Tibial nerve (tissue), 4 donors: ENCODE data around the gene ZCWPW2. TPM values are rescaled to one million over a fixed set of nuclear protein-coding genes. Genes with fewer than 3 reads are reported as not detected.

ENCODE experiments used
- DNase-seq, 2 donors: peaks; one replicate each; pipeline ENCODE4 v3.0.0-alpha.2; 2019; ENCODE audit warnings: low spot score in 2 of 2
- H3K27ac ChIP-seq, 4 donors: fragments of 200-600 bp; sonication (generic) in 3 of 4; one replicate each; pipeline ENCODE4 v1.5.1; 2017 to 2019; ENCODE audit warnings: mild to moderate bottlenecking in 1 of 4
- H3K27me3 ChIP-seq, 2 donors: fragments of 200-600 bp; sonication (generic) in 1 of 2; one replicate each; pipeline versions ENCODE4 v1.5.1 to v1.6.0; 2017 to 2019
- H3K36me3 ChIP-seq, 3 donors: fragments of 200-600 bp; sonication (generic); one replicate each; pipeline ENCODE4 v1.5.1; 2018 to 2019
- H3K4me1 ChIP-seq, 4 donors: fragments of 200-600 bp; sonication (generic) in 3 of 4; one replicate each; pipeline ENCODE4 v1.5.1; 2017 to 2019
- H3K4me3 ChIP-seq, 4 donors: fragments of 200-600 bp; sonication (generic) in 3 of 4; one replicate each; pipeline ENCODE4 v1.5.1; 2017 to 2019; ENCODE audit warnings: mild to moderate bottlenecking in 1 of 4, moderate library complexity in 1 of 4
- H3K9me3 ChIP-seq, 4 donors: fragments of 200-600 bp; sonication (generic) in 3 of 4; one replicate each; pipeline ENCODE4 v1.5.1; 2017 to 2019
- CTCF ChIP-seq, 5 experiments: fragments of 200-600 bp in 3 of 5; fragments of 450-650 bp in 2 of 5; sonication (generic) in 3 of 5; IDR thresholded peaks; one replicate each; pipeline ENCODE4 v1.5.1; 2016 to 2019; ENCODE audit warnings: antibody characterized with exemption in 5 of 5, mild to moderate bottlenecking in 3 of 5, moderate library complexity in 2 of 5
- EP300 ChIP-seq, 2 donors: sonication (generic); formaldehyde crosslinking; IDR thresholded peaks; one replicate each; pipeline ENCODE4 v1.6.1; 2017; ENCODE audit warnings: antibody characterized with exemption in 2 of 2, mild to moderate bottlenecking in 1 of 2
- POLR2A ChIP-seq, 2 donors: fragments of 450-650 bp; IDR thresholded peaks; one replicate each; pipeline ENCODE4 v1.6.1; 2017; ENCODE audit warnings: antibody characterized with exemption in 2 of 2, mild to moderate bottlenecking in 2 of 2, moderate library complexity in 2 of 2
- WGBS, 2 donors: methylation state at CpG; one replicate each; pipeline ENCODE4 v1.1.5; 2018; 5-methylcytosine and 5-hydroxymethylcytosine counted together
- total RNA-seq, 4 donors: library from RNA; depleted of rRNA; stranded (reverse); fragments of >200 nt; gene quantifications; one replicate each; pipeline ENCODE4 v1.1.0, GENCODE V29; 2016

Gene ZCWPW2
- total RNA-seq, 4 donors from 2014 or later = 0.39 to 2.7 (median 0.89) TPM

- Histone ChIP-seq H3K9me3 (no peaks in the 10 kb centered on the region), H3K4me1 (peaks cover 0 to 13% (median 0%) of the 10 kb centered on the region in 4 donors), H3K36me3 (peaks cover 0 to 45% (median 0%) of the 10 kb centered on the region in 3 donors), H3K4me3 (no peak overlapping the region), H3K27me3 (no peaks in the 10 kb centered on the region), H3K27ac (no peak overlapping the region)
- no peak for DNase-seq
- TF ChIP-seq CTCF (IDR thresholded peaks at IDR 0.05) (no peak), POLR2A (IDR thresholded peaks at IDR 0.05) (no peak), EP300 (IDR thresholded peaks at IDR 0.05) (no peak)
Observed at GRCh38 chr3:28337230-28337629, 11.3 kb upstream of the ZCWPW2 start.

GRCh38 chr3:28343144-28343543, 5.4 kb upstream of the ZCWPW2 start:
- TF ChIP-seq POLR2A (IDR thresholded peaks at IDR 0.05) = no peak
- no peak for TF ChIP-seq EP300 (IDR thresholded peaks at IDR 0.05)
- TF ChIP-seq CTCF (IDR thresholded peaks at IDR 0.05) = no peak
- Histone ChIP-seq H3K27ac (peak overlapping the region in 2 of 4 donors; percentile 62 to 68), H3K4me3 (no peak overlapping the region), H3K9me3 (no peaks in the 10 kb centered on the region), H3K36me3 (peaks cover 0 to 18% (median 0%) of the 10 kb centered on the region in 3 donors), H3K4me1 (peaks cover 0 to 69% (median 18%) of the 10 kb centered on the region in 4 donors), H3K27me3 (no peaks in the 10 kb centered on the region)
- DNase-seq = no peak

- Histone ChIP-seq H3K27me3 (no peaks in the 10 kb centered on the region), H3K4me1 (peaks cover 0 to 81% (median 20%) of the 10 kb centered on the region in 4 donors), H3K9me3 (no peaks in the 10 kb centered on the region), H3K4me3 (no peak overlapping the region), H3K36me3 (no peaks in the 10 kb centered on the region), H3K27ac (peak overlapping the region in 2 of 4 donors; percentile 99 to 100)
- WGBS, 2 donors = 96 to 98% methylated on average over 1 of the region's 1 CpG
- DNase-seq = no peak
- TF ChIP-seq CTCF (IDR thresholded peaks at IDR 0.05) = no peak
- TF ChIP-seq POLR2A (IDR thresholded peaks at IDR 0.05) = no peak
- TF ChIP-seq EP300 (IDR thresholded peaks at IDR 0.05) = no peak
Observed at GRCh38 chr3:28345690-28346089, 2.8 kb upstream of the ZCWPW2 start.

- WGBS, 2 donors = 17 to 23% methylated on average over 16 of the region's 16 CpGs
- TF ChIP-seq POLR2A (IDR thresholded peaks at IDR 0.05) (peak in 1 of 2 donors; percentile 25), EP300 (IDR thresholded peaks at IDR 0.05) (peak; percentile 73 to 92), CTCF (IDR thresholded peaks at IDR 0.05) (no peak)
- Histone ChIP-seq H3K27me3 (no peaks in the 10 kb centered on the region), H3K4me3 (peak overlapping the region; percentile 59 to 93 (median 82)), H3K36me3 (peaks cover 0 to 10% (median 0%) of the 10 kb centered on the region in 3 donors), H3K27ac (peak overlapping the region; percentile 89 to 100 (median 99)), H3K9me3 (peaks cover 0 to 11% (median 2%) of the 10 kb centered on the region in 4 donors), H3K4me1 (peaks cover 0 to 68% (median 20%) of the 10 kb centered on the region in 4 donors)
- peak in 1 of 2 donors; percentile 33 for DNase-seq
Observed at GRCh38 chr3:28347374-28348264, 902 bp upstream of the ZCWPW2 start.

- H3K27me3 ChIP-seq = no peaks in the 10 kb centered on the region
- no peak for DNase-seq
- WGBS, 2 donors = 1 to 2% methylated on average over 16 of the region's 16 CpGs
- peaks cover 0 to 17% (median 5%) of the 10 kb centered on the region in 4 donors for H3K9me3 ChIP-seq
- peak overlapping the region; percentile 59 to 93 (median 82) for H3K4me3 ChIP-seq
- TF ChIP-seq CTCF (IDR thresholded peaks at IDR 0.05) = no peak
- no peak for TF ChIP-seq EP300 (IDR thresholded peaks at IDR 0.05)
- no peak for TF ChIP-seq POLR2A (IDR thresholded peaks at IDR 0.05)
- H3K36me3 ChIP-seq = peaks cover 0 to 17% (median 0%) of the 10 kb centered on the region in 3 donors
- H3K27ac ChIP-seq = peak overlapping the region; percentile 89 to 100 (median 99)
- H3K4me1 ChIP-seq = peaks cover 0 to 61% (median 18%) of the 10 kb centered on the region in 4 donors
Observed at GRCh38 chr3:28348265-28348628, 274 bp upstream of the ZCWPW2 start.
